Dermis blood vessel endothelial cell (primary cell): ENCODE data around the gene PA2G4. TPM values are rescaled to one million over a fixed set of nuclear protein-coding genes. Genes with fewer than 3 reads are reported as not detected.

Experiments
- DNase-seq: peaks from one replicate; pipeline ENCODE4 v3.0.0; 2010
- total RNA-seq: library from RNA; depleted of rRNA; stranded (reverse); fragments of >200 nt; gene quantifications from 2 replicates; pipeline ENCODE4 v1.2.3, GENCODE V29; 2014

PA2G4 gene
- total RNA-seq, 1 donor from 2014 or later: 106 TPM

DNA sequence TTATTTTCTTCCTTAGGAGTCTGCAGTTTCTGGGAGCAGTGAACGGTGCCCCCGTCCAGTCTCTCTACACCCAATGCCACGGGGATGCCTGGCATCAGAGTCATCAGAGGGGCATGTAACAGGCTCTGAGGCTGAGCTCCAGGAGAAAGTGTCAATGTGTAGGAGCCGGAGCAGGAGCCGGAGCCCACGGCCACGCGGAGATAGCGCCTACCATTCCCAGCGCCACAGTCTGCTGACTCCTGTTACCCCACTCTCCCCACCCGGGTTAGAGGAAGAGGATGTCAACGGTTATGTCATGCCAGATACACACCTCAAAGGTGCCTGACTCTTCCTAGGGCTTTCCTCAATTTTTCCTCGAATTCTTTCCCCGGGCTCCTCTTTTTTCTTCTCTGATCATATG, 3.3 kb upstream of the PA2G4 start:
- DNase-seq: no peak

DNA sequence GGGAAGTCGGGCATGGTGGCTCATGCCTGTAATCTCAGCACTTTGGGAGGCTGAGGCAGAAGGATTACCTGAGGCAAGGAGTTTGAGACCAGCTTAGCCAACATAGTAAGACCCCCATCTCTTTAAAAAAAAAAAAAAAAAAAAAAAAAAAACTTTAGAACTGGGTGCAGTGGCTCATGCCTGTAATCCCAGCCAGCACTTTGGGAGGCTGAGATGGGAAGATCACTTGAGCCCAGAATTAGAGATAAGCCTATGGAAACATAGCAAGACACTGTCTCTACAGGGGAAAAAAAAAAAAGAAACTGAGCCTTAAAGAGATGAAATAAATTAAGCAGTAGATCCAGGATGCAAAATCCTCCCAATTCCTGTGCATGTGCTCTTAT, 1.7 kb upstream of the PA2G4 start:
- DNase-seq: no peak

DNA sequence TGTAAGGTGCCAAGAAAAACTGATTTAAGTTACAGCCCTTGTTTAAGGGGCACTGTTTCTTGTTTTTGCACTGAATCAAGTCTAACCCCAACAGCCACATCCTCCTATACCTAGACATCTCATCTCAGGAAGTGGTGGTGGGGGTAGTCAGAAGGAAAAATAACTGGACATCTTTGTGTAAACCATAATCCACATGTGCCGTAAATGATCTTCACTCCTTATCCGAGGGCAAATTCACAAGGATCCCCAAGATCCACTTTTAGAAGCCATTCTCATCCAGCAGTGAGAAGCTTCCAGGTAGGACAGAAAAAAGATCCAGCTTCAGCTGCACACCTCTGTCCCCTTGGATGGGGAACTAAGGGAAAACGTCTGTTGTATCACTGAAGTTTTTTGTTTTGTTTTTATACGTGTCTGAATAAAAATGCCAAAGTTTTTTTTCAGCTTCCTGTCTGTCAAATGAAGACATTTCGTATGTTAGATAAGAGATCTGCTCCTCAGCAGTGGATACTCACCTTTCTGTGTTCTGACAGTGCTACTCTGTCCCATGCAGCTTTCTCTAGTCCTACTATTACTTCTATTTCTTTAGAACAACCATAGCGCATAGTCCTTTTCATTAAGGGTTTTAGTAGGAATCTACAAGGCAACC, 1.2 kb upstream of the PA2G4 start:
- DNase-seq: no peak

DNA sequence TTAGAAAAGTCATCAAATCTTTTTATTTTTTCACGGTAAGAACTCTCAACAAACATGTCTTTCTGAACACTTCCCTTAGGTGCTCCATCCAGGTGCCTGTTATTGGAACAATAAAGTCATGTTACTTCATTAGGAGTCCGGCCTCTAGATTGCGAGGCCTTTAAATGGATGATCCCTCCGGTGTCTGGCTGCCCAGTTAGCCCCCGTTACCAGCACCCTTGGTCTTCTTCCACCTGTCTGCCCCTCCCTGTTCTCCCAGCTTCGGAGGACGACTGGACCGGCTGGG, 593 bp upstream of the PA2G4 start:
- no peak for DNase-seq

DNA sequence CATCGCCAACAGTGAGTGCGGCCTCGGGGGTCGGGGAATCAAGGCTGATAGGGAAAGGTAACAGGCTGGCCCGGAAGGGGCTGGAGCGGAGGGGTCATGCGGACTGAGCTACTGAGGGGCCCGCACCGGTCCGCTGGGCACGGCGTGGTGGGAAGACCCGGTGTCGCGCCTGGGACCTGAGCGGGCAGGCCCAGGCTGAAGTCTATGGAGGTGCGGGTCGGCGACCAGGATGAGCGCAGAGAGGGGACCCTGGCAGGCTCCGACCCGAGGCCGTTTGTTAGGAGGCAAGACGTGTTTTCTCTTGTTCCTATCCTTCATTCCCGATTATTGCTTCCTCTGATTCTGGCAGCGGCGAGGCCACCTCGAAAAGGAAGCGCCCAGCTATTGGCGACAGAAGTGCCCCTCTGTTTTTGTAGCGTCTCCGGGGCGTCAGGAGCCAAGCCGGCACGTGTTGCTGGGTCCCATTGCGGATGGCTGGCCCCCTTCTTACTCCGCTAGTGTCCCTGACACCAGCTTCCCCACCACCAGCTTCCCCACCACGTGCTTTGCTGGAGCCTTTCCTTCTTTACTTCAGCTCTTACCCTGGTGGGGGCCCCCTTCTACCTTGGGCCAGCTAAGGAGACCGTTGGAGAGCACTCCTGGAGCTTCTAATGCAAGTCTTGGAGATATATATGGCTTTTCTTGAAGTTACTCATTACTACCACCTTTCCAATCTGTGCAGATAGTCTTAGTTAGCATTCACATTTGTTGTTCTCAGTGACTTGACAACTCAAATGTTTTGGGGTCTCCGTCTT, 653 bp downstream of the PA2G4 start:
- DNase-seq: peak; percentile 53

DNA sequence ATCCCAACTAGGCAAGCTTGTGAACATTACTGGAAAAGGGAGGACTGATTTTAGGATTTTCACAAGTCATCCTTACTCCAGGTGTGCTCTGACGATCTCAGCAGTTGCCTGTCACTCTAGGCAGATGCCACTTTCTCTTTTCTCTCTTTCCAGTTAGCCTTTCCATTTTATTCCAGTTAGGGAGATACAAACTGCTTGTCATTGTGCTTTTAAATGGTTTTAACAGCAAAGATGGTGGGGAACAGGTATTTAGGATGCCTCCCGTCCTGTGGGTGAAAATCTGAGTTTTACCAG, 1.2 kb downstream of the PA2G4 start:
- DNase-seq: no peak

DNA sequence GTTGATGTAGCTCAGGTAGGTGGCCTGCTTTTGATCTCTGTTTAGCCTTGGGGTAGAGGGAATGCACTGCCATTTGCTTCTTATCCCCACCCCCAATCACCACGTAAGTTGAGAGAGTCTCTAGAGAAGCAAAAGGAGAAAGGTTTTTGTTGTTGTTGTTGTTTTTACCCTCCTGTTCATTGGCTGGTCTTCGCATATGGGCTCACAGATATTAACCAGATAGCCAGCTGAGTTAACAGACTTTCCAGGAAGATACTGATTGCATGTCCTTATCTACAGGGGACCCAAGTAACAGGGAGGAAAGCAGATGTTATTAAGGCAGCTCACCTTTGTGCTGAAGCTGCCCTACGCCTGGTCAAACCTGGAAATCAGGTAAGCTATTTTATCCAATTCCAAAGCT, 2.9 kb downstream of the PA2G4 start:
- no peak for DNase-seq

DNA sequence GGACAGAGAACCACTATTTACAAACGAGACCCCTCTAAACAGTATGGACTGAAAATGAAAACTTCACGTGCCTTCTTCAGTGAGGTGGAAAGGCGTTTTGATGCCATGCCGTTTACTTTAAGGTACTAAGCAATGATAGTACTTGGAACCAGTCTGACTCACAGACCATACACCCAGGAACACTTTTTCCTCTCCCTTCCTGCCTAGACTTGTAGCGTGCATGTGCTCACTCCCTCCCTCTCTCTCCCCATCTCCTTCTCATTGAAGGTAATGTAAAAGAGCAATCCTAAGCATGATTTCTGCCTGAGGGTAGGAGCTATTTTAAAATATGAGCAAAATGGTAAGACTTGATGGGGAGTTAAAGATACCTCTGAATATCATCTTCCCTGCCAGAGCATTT, 6.2 kb downstream of the PA2G4 start:
- no peak for DNase-seq

DNA sequence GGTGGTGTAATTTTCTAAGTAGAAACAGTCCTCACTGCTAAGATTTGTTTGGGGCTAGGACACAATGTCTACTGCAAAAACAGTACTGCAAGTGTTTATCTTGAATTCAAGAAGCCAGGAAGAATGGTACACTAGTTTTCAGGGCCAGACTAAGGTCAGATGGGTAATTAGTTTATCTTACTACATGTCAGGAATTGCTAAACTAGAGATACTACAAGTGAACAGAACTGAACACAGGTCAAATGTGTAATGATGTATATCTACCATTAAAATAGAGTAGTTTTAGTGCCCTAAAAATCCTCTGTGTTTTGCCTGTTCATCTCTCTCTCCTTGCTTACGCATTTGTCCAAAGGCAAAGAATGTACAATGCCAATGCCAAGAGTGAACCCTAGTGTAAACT, 9.7 kb downstream of the PA2G4 start:
- no peak for DNase-seq

DNA sequence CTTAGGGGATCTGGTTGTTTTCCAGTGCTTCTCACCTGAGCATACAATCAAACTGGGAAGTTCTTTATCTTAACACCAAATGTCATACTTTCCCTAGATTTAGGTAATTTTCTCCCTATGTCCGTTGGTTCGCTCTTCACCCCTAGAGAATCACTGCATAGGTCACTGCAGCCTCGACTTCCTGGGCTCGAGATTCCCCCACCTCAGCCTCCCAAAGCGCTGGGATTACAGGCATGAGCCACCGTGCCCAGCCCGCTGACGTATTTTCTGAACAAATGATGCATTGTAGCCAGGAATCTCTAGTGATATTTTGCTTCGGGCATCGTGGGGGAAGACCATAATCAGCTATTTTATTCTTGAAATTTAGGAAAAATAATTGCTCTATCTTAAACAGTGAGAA, 11.0 kb downstream of the PA2G4 start:
- peak; percentile 46 for DNase-seq

DNA sequence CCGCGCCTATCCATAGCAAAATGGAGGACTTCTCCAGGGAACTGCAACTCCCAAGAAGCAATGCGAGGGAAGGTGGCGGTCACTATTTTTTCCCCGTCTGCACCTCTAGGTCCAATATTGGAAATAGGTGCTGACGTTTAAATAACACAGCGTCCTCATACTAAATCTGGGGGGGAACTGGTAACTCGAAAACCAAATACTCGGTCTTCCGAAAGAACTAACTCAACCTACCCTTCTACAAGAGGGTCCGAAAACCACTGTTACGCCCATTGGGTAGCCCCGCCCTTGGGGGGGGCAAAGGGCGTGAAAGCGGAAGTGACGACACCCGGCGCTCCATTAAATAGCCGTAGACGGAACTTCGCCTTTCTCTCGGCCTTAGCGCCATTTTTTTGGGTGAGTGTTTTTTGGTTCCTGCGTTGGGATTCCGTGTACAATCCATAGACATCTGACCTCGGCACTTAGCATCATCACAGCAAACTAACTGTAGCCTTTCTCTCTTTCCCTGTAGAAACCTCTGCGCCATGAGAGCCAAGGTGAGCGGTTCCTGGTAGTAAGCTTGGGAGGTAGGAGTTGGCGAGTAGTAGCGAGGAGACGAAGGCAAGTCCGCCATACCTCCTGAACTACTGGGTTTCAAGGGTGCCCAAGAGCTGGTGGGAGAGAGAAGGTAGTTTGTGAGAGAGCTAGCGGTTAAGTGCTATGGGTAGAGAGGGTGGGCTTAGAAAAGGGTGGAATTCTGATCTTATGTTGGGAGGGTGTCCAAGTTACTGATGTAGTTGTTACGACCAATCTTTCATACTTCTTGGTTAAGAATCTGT, 12.1 kb downstream of the PA2G4 start, which contains the start of gene RPL41:
Gene RPL41 (plus strand): TSS at position 367 of the 815 bp plus-strand sequence.
- DNase-seq: peak; percentile 96

DNA sequence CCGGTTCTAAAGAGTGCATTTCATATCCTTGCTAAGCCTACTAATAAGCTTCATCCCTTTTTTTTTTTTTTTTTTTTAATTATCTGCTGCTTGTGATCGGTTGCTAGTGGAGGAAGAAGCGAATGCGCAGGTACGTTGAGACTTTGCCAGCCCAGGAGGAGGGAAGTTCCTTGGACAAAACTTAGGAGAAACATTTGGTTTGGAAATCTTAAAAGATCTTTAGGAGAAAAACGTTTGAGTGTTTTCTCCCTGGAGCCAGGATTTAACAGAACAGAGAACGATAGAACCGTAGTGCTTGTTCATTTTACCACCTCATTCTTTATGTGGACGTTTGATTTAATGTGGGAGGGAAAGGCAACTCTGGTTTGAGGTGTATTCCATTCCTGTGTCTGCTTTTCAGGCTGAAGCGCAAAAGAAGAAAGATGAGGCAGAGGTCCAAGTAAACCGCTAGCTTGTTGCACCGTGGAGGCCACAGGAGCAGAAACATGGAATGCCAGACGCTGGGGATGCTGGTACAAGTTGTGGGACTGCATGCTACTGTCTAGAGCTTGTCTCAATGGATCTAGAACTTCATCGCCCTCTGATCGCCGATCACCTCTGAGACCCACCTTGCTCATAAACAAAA, 12.8 kb downstream of the PA2G4 start:
- peak; percentile 34 for DNase-seq

DNA sequence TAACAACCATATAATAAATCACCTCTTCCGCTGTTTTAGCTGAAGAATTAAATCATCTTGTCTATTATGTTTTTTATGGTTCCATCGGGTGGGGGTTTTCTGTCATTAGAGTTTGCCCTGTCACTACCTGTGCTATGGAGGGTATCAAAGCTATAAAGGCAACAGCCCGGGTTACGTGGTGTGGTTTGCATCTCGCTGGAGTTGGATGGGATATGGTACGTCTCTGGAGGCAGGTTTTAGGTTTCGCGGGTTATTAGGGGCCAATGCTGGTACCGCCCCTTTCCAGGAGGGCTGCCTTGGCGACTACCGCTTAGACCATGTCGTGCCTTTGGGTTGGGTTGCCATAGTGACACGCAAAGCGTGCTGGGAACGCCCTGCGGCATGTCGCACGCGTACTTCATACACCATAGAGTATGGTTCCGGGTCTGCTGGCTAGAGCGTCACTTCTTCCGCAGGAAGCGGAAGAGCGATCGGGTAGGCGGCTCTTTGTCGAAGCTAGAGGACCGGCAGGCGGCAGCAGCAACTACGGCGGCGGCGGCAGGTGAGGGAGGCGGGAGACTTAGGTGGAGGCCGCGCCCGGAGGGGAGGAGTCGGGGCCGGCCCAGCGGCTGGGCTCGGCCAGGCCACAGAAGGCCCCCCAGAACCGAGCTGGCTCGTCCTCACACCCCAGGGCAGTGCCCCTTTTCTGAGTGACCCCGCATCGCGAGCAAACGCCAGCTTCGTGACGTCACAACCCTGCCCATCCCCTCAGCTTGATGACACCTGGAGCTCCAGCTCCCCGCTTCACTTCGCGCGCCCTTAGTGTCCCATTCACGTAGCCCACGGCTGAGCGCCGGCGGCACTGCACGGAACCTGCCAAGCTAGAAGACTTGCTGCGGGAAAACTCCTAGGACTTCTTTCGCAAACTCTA, 13.7 kb downstream of the PA2G4 start, which contains the start of gene ZC3H10:
Gene ZC3H10 (plus strand): TSS at position 489 of the 910 bp plus-strand sequence. CDS start 2,297 bp downstream, outside the sequence.
- peak; percentile 100 for DNase-seq

DNA sequence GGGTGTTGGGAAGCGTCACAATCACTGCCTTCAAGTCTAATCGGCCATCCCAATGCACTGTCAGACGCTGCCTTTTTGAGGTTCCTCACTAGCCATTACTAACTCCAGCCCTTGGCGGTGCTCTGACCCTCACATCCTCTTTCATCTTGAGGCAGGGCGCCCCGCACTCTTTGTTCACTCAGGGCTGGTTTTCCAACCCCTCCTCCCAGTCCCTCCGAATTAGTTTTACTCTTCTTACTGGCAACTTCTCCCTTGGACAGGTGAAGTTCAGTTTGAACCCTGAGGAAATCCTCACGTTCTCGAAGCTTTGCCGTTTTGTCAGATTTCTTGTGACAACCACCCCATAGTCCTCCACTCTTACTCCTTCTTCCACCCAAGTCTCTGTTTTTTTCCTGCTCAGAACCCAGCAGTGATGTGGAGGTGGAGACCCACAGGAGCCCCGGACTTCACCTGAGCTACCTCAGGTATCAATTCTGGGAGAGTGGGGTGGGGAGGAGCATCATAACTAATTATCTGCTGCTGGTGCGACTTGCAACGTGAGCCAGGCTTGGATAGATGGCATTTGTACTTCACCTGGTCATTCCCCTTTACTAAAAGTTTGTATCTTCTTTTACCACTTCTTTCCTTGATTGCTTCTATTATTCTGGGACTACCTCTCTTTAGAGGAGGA, 14.5 kb downstream of the PA2G4 start:
- no peak for DNase-seq

DNA sequence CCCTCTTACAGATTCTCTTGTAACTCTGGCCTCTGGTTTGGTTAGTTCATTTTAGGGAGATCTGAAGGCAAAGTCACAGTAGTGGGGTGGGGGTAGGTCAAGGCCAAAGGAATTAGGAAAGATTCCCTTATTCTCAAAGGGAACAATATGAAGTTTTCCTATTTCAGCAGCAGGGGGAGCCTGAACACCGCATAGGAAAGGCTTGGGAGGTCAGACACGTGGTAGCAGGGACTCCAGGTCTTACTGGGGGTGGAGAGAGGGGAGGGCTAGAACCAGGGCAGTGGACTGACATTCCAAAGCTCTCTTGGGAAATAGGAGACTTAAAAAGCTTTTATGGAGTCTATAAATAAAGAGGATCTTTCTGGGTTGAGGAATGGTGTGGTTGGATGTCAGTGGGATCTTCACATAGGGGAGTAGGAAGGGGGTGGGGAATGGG, 15.0 kb downstream of the PA2G4 start:
- DNase-seq: peak; percentile 95

DNA sequence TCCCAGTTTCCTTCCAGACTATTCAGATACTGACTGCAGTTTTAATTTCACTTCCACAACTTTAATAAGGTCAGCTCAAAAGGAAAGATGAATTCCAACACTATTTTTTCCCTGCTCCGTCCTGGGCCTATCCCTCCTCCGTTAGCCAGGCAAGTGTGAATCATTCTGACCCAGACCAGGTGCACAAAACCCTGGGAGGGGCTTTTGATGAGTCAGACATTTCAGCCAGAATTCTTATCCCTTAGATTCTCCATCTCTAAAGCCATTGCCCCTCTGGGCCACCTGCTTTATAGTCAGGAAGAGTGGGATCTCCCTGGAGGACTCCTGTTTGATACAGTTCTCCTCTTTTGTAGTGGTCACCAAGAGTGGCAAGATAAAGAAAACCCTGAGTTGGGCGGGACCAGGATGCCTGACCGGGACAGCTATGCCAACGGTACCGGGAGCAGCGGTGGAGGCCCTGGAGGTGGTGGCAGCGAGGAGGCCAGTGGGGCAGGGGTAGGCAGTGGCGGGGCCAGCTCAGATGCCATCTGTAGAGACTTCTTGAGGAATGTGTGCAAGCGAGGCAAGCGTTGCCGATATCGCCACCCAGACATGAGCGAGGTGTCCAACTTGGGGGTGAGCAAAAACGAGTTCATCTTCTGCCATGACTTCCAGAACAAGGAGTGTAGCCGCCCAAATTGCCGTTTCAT, 15.9 kb downstream of the PA2G4 start:
- peak; percentile 23 for DNase-seq

DNA sequence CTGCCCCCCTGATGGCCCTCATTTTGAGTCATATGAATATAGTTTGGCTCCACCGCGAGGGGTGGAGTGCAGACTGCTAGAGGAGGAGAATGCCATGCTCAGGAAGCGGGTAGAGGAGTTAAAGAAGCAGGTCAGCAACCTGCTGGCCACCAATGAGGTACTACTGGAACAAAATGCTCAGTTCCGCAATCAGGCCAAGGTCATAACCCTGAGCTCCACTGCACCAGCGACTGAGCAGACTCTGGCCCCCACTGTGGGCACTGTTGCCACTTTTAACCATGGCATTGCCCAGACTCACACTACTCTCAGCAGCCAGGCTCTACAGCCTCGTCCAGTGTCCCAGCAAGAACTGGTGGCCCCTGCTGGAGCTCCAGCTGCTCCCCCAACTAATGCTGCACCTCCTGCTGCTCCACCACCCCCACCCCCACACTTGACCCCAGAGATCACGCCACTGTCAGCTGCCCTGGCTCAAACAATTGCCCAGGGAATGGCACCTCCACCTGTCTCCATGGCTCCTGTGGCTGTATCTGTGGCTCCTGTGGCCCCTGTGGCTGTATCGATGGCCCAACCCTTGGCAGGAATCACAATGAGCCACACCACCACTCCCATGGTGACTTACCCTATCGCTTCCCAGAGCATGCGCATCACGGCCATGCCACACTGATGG, 17.0 kb downstream of the PA2G4 start:
- DNase-seq: no peak

DNA sequence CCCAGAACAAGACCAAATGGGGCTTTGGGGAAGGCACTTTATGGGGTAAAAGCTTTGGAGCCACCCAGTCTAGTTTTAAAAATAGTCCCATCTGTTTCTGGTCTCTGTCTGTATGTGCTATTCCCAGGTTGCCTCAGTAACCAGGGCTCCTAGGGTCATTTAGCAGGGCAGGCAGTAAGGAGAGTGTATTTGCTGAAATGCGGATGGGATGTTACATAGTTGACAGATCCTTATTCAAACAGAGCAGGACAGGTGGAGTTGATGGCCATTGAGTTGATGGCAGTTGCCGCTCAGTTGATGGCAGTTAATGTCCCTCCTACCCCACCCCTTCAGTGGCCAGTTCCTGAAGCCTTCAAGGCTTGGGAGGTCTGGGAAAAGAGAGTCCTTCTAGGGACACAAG, 18.3 kb downstream of the PA2G4 start:
- no peak for DNase-seq

DNA sequence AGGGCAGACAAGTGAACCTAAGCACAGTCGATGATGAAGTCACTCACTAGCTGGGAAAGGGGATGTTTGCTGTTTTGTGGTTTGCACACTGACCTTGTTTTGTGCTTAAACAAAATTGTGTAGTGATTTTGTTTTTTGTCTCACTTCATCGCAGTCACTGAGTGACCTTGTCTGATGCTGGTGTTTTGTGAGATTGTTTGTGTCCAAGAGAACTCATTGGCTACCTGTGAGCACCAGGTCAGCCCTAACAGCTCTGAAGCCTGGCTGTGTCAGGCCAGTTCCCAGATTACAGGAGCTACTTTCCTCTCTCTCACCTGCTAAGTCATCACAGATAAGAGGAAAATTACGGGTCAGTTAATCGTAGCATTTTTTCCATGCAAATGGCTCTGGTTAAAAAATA, 19.8 kb downstream of the PA2G4 start:
- DNase-seq: no peak

DNA sequence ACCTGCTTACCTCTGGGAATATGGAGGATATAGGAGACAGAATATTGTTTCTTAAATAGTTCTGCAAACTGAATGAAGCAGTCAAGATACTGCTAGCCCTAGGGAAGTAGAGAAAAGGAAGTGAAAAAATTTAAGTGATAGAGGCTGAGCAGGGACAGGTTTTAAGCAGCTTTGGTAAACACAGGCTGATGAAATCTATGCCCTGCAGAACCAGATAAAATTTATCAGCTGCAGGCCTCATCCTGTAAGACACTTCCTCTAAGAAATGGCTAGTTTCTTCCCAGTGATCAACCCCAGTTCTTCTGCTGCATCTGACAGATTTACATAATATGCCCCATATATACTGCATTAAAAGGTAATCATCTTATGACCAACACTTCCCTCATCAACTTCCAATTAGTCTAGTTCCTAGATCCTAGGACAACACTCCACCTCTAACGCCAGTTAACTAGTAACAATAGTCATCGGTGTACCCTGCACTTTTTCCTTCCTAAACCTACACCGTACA, 22.4 kb downstream of the PA2G4 start:
- peak; percentile 10 for DNase-seq
